Measurements from ENCODE around the gene ADAMTSL3.

ADAMTSL3 gene

GRCh38 chr15:83708328-83708727 is 54.4 kb downstream of the ADAMTSL3 start:
- Histone ChIP-seq H3K4me3 (replicated peaks; ENCODE audit: low read depth, low read length) (no peak overlapping the region), H3K27me3 (replicated peaks; ENCODE audit: control insufficient read depth, insufficient read depth, low read length) (no peaks in the 10 kb centered on the region; the same call in 1 of the 2 replicates), H3K36me3 (ENCODE audit: control insufficient read depth, insufficient read depth, low read length) (no peaks in the 10 kb centered on the region)
- DNase-seq (ENCODE audit: extremely low read depth, insufficient read length) = no peak
- no peak for TF ChIP-seq CTCF (IDR thresholded peaks at IDR 0.05; ENCODE audit: insufficient read depth, low read length, poor library complexity, severe bottlenecking)

- Histone ChIP-seq H3K36me3 (ENCODE audit: control insufficient read depth, insufficient read depth, low read length) (no peaks in the 10 kb centered on the region), H3K27me3 (replicated peaks; ENCODE audit: control insufficient read depth, insufficient read depth, low read length) (no peaks in the 10 kb centered on the region; the same call in 1 of the 2 replicates), H3K4me3 (replicated peaks; ENCODE audit: low read depth, low read length) (no peak overlapping the region)
- no peak for TF ChIP-seq CTCF (IDR thresholded peaks at IDR 0.05; ENCODE audit: insufficient read depth, low read length, poor library complexity, severe bottlenecking)
- DNase-seq (ENCODE audit: extremely low read depth, insufficient read length) = no peak
Measured at GRCh38 chr15:83709241-83709640, 55.3 kb downstream of the ADAMTSL3 start.

- no peak for TF ChIP-seq CTCF (IDR thresholded peaks at IDR 0.05; ENCODE audit: insufficient read depth, low read length, poor library complexity, severe bottlenecking)
- H3K36me3 ChIP-seq (ENCODE audit: control insufficient read depth, insufficient read depth, low read length) = no peaks in the 10 kb centered on the region
- no peaks in the 10 kb centered on the region; the same call in 1 of the 2 replicates for H3K27me3 ChIP-seq (replicated peaks; ENCODE audit: control insufficient read depth, insufficient read depth, low read length)
- no peak overlapping the region for H3K4me3 ChIP-seq (replicated peaks; ENCODE audit: low read depth, low read length)
- DNase-seq (ENCODE audit: extremely low read depth, insufficient read length) = no peak
Measured at GRCh38 chr15:83709811-83710210, 55.9 kb downstream of the ADAMTSL3 start.

GRCh38 chr15:83710452-83710851 is 56.5 kb downstream of the ADAMTSL3 start:
- Histone ChIP-seq H3K27me3 (replicated peaks; ENCODE audit: control insufficient read depth, insufficient read depth, low read length) (no peaks in the 10 kb centered on the region; the same call in 1 of the 2 replicates), H3K4me3 (replicated peaks; ENCODE audit: low read depth, low read length) (no peak overlapping the region), H3K36me3 (ENCODE audit: control insufficient read depth, insufficient read depth, low read length) (no peaks in the 10 kb centered on the region)
- TF ChIP-seq CTCF (IDR thresholded peaks at IDR 0.05; ENCODE audit: insufficient read depth, low read length, poor library complexity, severe bottlenecking) = no peak
- no peak for DNase-seq (ENCODE audit: extremely low read depth, insufficient read length)

GRCh38 chr15:83711236-83711635 is 57.3 kb downstream of the ADAMTSL3 start:
- Histone ChIP-seq H3K4me3 (replicated peaks; ENCODE audit: low read depth, low read length) (no peak overlapping the region), H3K27me3 (replicated peaks; ENCODE audit: control insufficient read depth, insufficient read depth, low read length) (no peaks in the 10 kb centered on the region; the same call in 1 of the 2 replicates), H3K36me3 (ENCODE audit: control insufficient read depth, insufficient read depth, low read length) (no peaks in the 10 kb centered on the region)
- no peak for TF ChIP-seq CTCF (IDR thresholded peaks at IDR 0.05; ENCODE audit: insufficient read depth, low read length, poor library complexity, severe bottlenecking)
- no peak for DNase-seq (ENCODE audit: extremely low read depth, insufficient read length)

GRCh38 chr15:83713242-83713641 is 59.3 kb downstream of the ADAMTSL3 start:
- Histone ChIP-seq H3K36me3 (ENCODE audit: control insufficient read depth, insufficient read depth, low read length) (no peaks in the 10 kb centered on the region), H3K27me3 (replicated peaks; ENCODE audit: control insufficient read depth, insufficient read depth, low read length) (no peaks in the 10 kb centered on the region; the same call in 1 of the 2 replicates), H3K4me3 (replicated peaks; ENCODE audit: low read depth, low read length) (no peak overlapping the region)
- DNase-seq (ENCODE audit: extremely low read depth, insufficient read length) = no peak
- no peak for TF ChIP-seq CTCF (IDR thresholded peaks at IDR 0.05; ENCODE audit: insufficient read depth, low read length, poor library complexity, severe bottlenecking)

All from GM06990 (cell line).